ENCODE results near the gene THSD4. TPM values are rescaled to one million over a fixed set of nuclear protein-coding genes. Genes with fewer than 3 reads are reported as not detected.
A peak's percentile ranks its signal among the peaks of the same experiment; 100 is the strongest.

Gene THSD4
- total RNA-seq, 1 donor from 2014 or later: 66.8 TPM

GRCh38 chr15:71276336-71276665, 161.0 kb downstream of the THSD4 start:
- Histone ChIP-seq H3K27me3 (no peaks in the 10 kb centered on the region), H3K9me3 (no peaks in the 10 kb centered on the region), H3K36me3 (no peaks in the 10 kb centered on the region), H3K4me1 (peaks cover 38% of the 10 kb centered on the region), H3K27ac (no peak overlapping the region), H3K4me3 (no peak overlapping the region)
- TF ChIP-seq POLR2A (IDR thresholded peaks at IDR 0.05) (no peak), CTCF (IDR thresholded peaks at IDR 0.05) (no peak), POLR2AphosphoS5 (IDR thresholded peaks at IDR 0.05; ENCODE audit: insufficient read depth in 1 of 2, low read depth in 1 of 2) (no peak)
- no peak for DNase-seq (ENCODE audit: extremely low spot score in 2 of 2)
- intact Hi-C loops (cut with DNase I): no loop called here

DNA sequence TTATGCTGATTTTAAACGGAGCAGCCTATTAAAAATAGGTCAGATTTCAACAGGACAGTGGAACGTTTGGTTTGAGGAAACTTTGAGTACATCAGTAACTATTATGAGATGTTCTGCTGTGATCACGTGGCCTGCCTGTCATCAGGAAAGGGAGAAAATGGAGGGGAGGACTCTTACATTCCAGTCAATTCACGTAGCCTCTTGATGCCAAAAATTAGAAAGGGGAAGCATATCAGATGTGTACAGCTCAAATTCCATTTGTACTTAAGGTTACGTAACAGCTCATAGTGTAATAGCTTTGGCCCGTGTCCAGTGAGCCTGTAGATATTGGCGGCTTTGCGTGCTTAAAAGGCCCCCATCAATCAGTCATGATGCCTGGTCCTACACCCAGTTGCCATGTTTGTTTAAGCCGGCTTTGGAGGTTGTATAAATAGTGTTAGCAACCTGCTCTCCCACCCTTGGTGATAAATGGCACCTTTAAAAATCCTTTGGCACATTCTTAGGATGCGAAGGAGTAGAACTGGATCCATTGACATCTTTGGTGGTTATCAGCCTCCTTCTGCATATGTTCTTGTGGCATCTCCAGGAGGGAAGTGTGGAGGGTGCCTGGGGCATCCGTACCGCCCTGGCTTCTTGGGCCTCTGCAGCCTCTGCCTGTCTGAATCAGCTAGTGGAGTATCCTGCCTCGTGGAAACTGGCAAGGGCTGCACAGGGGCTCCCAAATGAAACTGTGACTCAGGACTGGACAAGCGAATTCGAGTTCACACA, 163.9 kb downstream of the THSD4 start:
- no peak overlapping the region for H3K4me3 ChIP-seq
- TF ChIP-seq POLR2A (IDR thresholded peaks at IDR 0.05): no peak
- no peak for TF ChIP-seq CTCF (IDR thresholded peaks at IDR 0.05)
- TF ChIP-seq POLR2AphosphoS5 (IDR thresholded peaks at IDR 0.05; ENCODE audit: insufficient read depth in 1 of 2, low read depth in 1 of 2): peak; percentile 30 to 73
- intact Hi-C loops (cut with DNase I): no loop called here
- peaks cover 29% of the 10 kb centered on the region for H3K4me1 ChIP-seq
- H3K36me3 ChIP-seq: no peaks in the 10 kb centered on the region
- DNase-seq (ENCODE audit: extremely low spot score in 2 of 2): no peak
- peak overlapping the region; percentile 31 for H3K27ac ChIP-seq
- H3K27me3 ChIP-seq: no peaks in the 10 kb centered on the region
- no peaks in the 10 kb centered on the region for H3K9me3 ChIP-seq

DNA sequence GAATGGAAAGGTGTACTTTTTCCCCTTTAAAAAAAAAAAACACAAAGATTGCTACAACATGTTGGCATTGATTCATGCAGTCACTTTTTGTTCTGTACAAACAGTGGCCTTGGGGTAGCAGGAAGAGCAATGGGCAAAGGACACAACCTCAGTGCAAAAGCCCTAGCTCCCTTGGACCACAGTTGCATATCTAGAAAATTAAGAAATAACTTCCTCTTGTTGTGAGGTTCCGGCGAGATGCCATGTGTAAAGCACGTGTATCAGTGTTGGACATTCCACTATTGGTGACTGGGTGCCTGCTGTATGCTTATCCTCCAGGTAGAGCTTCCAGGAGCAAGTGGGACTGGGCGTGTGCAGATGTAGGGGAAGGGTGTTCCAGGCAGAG, 164.5 kb downstream of the THSD4 start:
- TF ChIP-seq POLR2AphosphoS5 (IDR thresholded peaks at IDR 0.05; ENCODE audit: insufficient read depth in 1 of 2, low read depth in 1 of 2) (no peak), CTCF (IDR thresholded peaks at IDR 0.05) (no peak), POLR2A (IDR thresholded peaks at IDR 0.05) (no peak)
- peak overlapping the region; percentile 31 for H3K27ac ChIP-seq
- no peak for DNase-seq (ENCODE audit: extremely low spot score in 2 of 2)
- no peaks in the 10 kb centered on the region for H3K36me3 ChIP-seq
- peaks cover 28% of the 10 kb centered on the region for H3K4me1 ChIP-seq
- no peaks in the 10 kb centered on the region for H3K27me3 ChIP-seq
- intact Hi-C loops (cut with DNase I): no loop called here
- no peak overlapping the region for H3K4me3 ChIP-seq
- no peaks in the 10 kb centered on the region for H3K9me3 ChIP-seq

- Histone ChIP-seq H3K27ac (peak overlapping the region; percentile 31), H3K36me3 (no peaks in the 10 kb centered on the region), H3K4me3 (no peak overlapping the region), H3K27me3 (no peaks in the 10 kb centered on the region), H3K9me3 (no peaks in the 10 kb centered on the region), H3K4me1 (peaks cover 28% of the 10 kb centered on the region)
- TF ChIP-seq CTCF (IDR thresholded peaks at IDR 0.05) (no peak), POLR2A (IDR thresholded peaks at IDR 0.05) (no peak), POLR2AphosphoS5 (IDR thresholded peaks at IDR 0.05; ENCODE audit: insufficient read depth in 1 of 2, low read depth in 1 of 2) (no peak)
- intact Hi-C loops (cut with DNase I): no loop called here
- no peak for DNase-seq (ENCODE audit: extremely low spot score in 2 of 2)
These were observed 164.9 kb downstream of the THSD4 start for GRCh38 chr15:71280206-71280605.

DNA sequence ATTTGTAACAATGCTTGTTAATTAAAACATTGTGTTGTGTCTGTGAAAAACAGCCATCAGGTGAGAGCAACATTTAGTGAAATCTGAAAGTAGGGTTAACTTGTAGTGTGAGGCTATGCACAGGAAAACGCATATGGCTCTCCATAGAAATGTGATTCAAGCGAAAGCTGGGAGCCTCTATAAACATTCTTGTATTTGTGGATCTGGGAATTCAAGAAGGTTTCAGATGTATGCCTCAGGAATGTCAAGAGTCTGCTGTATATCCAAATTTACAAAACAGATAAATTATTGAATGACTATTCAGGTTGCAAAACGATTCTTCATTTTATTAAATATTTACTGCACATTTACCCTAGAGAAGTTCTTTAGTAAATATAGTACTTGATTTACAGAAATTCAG, 166.0 kb downstream of the THSD4 start:
- Histone ChIP-seq H3K36me3 (no peaks in the 10 kb centered on the region), H3K4me1 (peaks cover 28% of the 10 kb centered on the region), H3K9me3 (no peaks in the 10 kb centered on the region), H3K27ac (no peak overlapping the region), H3K27me3 (no peaks in the 10 kb centered on the region), H3K4me3 (no peak overlapping the region)
- intact Hi-C loops (cut with DNase I): no loop called here
- DNase-seq (ENCODE audit: extremely low spot score in 2 of 2): no peak
- TF ChIP-seq POLR2AphosphoS5 (IDR thresholded peaks at IDR 0.05; ENCODE audit: insufficient read depth in 1 of 2, low read depth in 1 of 2) (no peak), POLR2A (IDR thresholded peaks at IDR 0.05) (no peak), CTCF (IDR thresholded peaks at IDR 0.05) (no peak)
